Stimulated activated CD8-positive, alpha-beta memory T cell treated with anti-CD3 and anti-CD28 coated beads, Interleukin-15, amount 100 ng/mL, for 24 hours (primary cell): Measurements from ENCODE around the gene MYH13.

ENCODE experiments used
- DNase-seq: peaks from one replicate; pipeline ENCODE4 v3.0.0-alpha.2; 2020; ENCODE audit warnings: low read depth

Gene MYH13

GRCh38 chr17:10372906-10373305 lies at the start of gene MYH13:
TSS of gene MYH13 (minus strand) at chr17:10373006. CDS start at chr17:10364530, 8,476 bp downstream.
- DNase-seq = no peak

- no peak for DNase-seq
These were observed 49.2 kb upstream of the MYH13 start, which contains the start of gene MYH8 for GRCh38 chr17:10421900-10422542. TSS of gene MYH8 (minus strand) at chr17:10421950. CDS start at chr17:10420227, 1,723 bp downstream.

- DNase-seq = no peak
These were observed 48.4 kb upstream of the MYH13 start for GRCh38 chr17:10421211-10421610.

- no peak for DNase-seq
These were observed 48.0 kb upstream of the MYH13 start for GRCh38 chr17:10420811-10421210.

- no peak for DNase-seq
These were observed 44.6 kb upstream of the MYH13 start for GRCh38 chr17:10417431-10417830.

GRCh38 chr17:10415161-10415560 lies 42.4 kb upstream of the MYH13 start:
- no peak for DNase-seq

- DNase-seq = no peak
These were observed 30.8 kb upstream of the MYH13 start for GRCh38 chr17:10403589-10403988.

- DNase-seq = no peak
These were observed 25.5 kb upstream of the MYH13 start for GRCh38 chr17:10398352-10398751.

GRCh38 chr17:10396524-10397163 lies 23.8 kb upstream of the MYH13 start:
- DNase-seq = no peak

- DNase-seq = no peak
These were observed 21.5 kb upstream of the MYH13 start for GRCh38 chr17:10394201-10394887.

- DNase-seq = no peak
These were observed 20.1 kb upstream of the MYH13 start for GRCh38 chr17:10392880-10393279.

- no peak for DNase-seq
These were observed 13.1 kb upstream of the MYH13 start for GRCh38 chr17:10385871-10386270.

GRCh38 chr17:10384175-10384574 lies 11.4 kb upstream of the MYH13 start:
- DNase-seq = no peak

- DNase-seq = no peak
These were observed 8.0 kb upstream of the MYH13 start for GRCh38 chr17:10380631-10381408.

- no peak for DNase-seq
These were observed 2.7 kb downstream of the MYH13 start for GRCh38 chr17:10370016-10370608.

- DNase-seq = no peak
These were observed 3.6 kb downstream of the MYH13 start for GRCh38 chr17:10369239-10369638.

GRCh38 chr17:10368561-10368960 lies 4.2 kb downstream of the MYH13 start:
- no peak for DNase-seq

GRCh38 chr17:10360578-10360977 lies 12.2 kb downstream of the MYH13 start:
- DNase-seq = no peak

- no peak for DNase-seq
These were observed 15.0 kb downstream of the MYH13 start for GRCh38 chr17:10357768-10358167.

GRCh38 chr17:10354651-10355050 lies 18.2 kb downstream of the MYH13 start:
- no peak for DNase-seq

GRCh38 chr17:10352893-10353292 lies 19.9 kb downstream of the MYH13 start:
- DNase-seq = no peak

- no peak for DNase-seq
These were observed 23.4 kb downstream of the MYH13 start for GRCh38 chr17:10349403-10349802.
